HPDE6-E6E7 (cell line): ENCODE measurements around the gene LYRM2.

Experiments used
- DNase-seq: peaks from one replicate; pipeline ENCODE4 v3.0.0; 2011; ENCODE audit warnings: missing footprints; ENCODE audit errors: extremely low spot score

Gene LYRM2

GRCh38 chr6:89555806-89556205, 82.7 kb downstream of the LYRM2 start:
- DNase-seq: no peak

GRCh38 chr6:89555031-89555430, 83.5 kb downstream of the LYRM2 start:
- DNase-seq: no peak

GRCh38 chr6:89554106-89554505, 84.4 kb downstream of the LYRM2 start:
- DNase-seq: no peak

- DNase-seq: no peak
These were observed 85.1 kb downstream of the LYRM2 start for GRCh38 chr6:89553431-89553830.

GRCh38 chr6:89547281-89547680, 91.3 kb downstream of the LYRM2 start:
- DNase-seq: no peak

GRCh38 chr6:89542866-89543265, 95.7 kb downstream of the LYRM2 start:
- DNase-seq: no peak

GRCh38 chr6:89542081-89542857, 96.3 kb downstream of the LYRM2 start:
- DNase-seq: no peak

GRCh38 chr6:89539779-89540178, 98.8 kb downstream of the LYRM2 start:
- DNase-seq: no peak

- no peak for DNase-seq
These were observed 102.3 kb downstream of the LYRM2 start for GRCh38 chr6:89536231-89536630.

GRCh38 chr6:89530982-89531381, 107.6 kb downstream of the LYRM2 start:
- DNase-seq: no peak

- no peak for DNase-seq
These were observed 109.7 kb downstream of the LYRM2 start for GRCh38 chr6:89528866-89529265.

- DNase-seq: no peak
These were observed 110.9 kb downstream of the LYRM2 start for GRCh38 chr6:89527634-89528033.

- no peak for DNase-seq
These were observed 112.0 kb downstream of the LYRM2 start for GRCh38 chr6:89526563-89526869.

- DNase-seq: no peak
These were observed 112.6 kb downstream of the LYRM2 start for GRCh38 chr6:89525786-89526562.

GRCh38 chr6:89522778-89523177, 115.8 kb downstream of the LYRM2 start:
- no peak for DNase-seq

GRCh38 chr6:89520736-89521135, 117.8 kb downstream of the LYRM2 start:
- no peak for DNase-seq

GRCh38 chr6:89518352-89519055, 120.0 kb downstream of the LYRM2 start:
- no peak for DNase-seq
